Esophagus squamous epithelium (tissue), 4 donors: ENCODE results near the gene NLGN1.

Experiments
- CTCF ChIP-seq, 6 experiments: fragments of 450-650 bp in 4 of 6; fragments of 200-600 bp in 2 of 6; sonication (generic) in 2 of 6; IDR thresholded peaks; one replicate each; pipeline ENCODE4 v1.5.1; 2016 to 2019; ENCODE audit warnings: antibody characterized with exemption in 6 of 6, mild to moderate bottlenecking in 4 of 6, moderate library complexity in 4 of 6
- POLR2A ChIP-seq, 4 donors: fragments of 450-650 bp; IDR thresholded peaks; one replicate each; pipeline ENCODE4 v1.6.1; 2017; ENCODE audit warnings: antibody characterized with exemption in 4 of 4, mild to moderate bottlenecking in 4 of 4, moderate library complexity in 3 of 4

- no peak for TF ChIP-seq POLR2A (IDR thresholded peaks at IDR 0.05)
- TF ChIP-seq CTCF (IDR thresholded peaks at IDR 0.05), result no peak
Measured at GRCh38 chr3:173531602-173532001, 134.1 kb downstream of the NLGN1 start.
